Epidermal melanocyte (primary cell): ENCODE results near the gene FGA.

Source experiments
- DNase-seq: peaks from one replicate; pipeline ENCODE4 v3.0.0; 2011; ENCODE audit warnings: low spot score; ENCODE audit not compliant: insufficient read length

The FGA gene

GRCh38 chr4:154542271-154542879 lies 48.2 kb downstream of the FGA start:
- DNase-seq = no peak
